ENCODE measurements around the gene DLG2.

Gene DLG2

DNA sequence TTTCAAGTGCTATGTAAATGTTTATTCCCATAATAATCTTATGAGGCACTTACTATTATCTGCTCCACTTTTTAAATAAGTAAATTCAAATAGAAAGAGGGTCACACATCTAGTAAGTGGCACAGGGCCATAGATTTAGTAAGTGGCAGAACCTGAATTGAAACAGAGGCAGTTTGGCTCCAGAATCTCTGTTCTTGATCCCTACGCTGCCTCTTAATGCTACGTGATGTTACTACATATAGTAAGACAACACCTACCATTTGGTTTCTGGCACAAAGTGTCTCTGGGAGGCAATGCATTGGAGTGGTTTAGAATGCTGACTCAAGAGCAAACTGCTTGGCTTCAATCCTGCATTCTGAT lies 1018.3 kb downstream of the DLG2 start:
- DNase-seq, result no peak

DNA sequence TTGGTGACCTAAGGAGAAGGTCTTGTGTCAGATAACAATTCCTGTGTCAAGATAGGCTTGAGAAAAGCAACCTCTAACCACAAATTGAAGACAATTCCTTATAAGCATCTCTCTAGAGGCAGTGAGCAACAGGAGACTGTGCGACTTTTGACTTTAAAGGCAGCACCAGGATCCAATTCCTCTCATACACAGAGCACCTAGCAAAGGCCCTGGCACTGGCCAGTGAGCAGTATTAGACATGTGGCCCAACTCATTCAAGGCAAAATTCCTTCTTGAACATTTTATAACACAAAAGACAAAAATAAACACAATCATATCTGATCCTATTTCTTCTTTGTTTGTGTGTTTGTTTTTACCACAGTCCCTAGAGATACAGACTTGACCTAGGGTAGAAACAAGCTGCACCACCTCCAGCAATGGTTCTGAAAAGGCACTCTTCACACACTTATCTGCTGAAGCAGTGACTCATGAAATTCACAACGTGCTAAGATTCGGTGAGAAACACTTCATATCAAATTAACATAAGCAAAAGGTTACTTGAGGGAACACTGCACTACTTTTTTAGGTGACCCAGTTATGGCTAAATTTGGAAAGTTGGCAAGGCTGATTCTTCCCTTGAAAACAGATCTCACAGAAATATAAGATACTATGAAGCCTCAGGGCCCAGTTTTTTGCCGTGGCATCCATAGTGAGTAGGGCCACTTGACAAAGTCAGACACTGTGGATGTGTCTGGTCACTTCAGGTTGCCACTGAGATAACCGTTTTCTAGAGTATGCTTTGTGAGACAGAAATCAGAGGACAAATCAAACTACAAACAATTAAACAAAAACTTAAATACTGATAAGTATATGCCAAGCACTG lies 1018.9 kb downstream of the DLG2 start:
- DNase-seq, result no peak

- DNase-seq, result no peak
Measured at GRCh38 chr11:84594602-84595001, 1032.5 kb downstream of the DLG2 start.

GRCh38 chr11:84590106-84590505 lies 1037.0 kb downstream of the DLG2 start:
- DNase-seq, result no peak

DNA sequence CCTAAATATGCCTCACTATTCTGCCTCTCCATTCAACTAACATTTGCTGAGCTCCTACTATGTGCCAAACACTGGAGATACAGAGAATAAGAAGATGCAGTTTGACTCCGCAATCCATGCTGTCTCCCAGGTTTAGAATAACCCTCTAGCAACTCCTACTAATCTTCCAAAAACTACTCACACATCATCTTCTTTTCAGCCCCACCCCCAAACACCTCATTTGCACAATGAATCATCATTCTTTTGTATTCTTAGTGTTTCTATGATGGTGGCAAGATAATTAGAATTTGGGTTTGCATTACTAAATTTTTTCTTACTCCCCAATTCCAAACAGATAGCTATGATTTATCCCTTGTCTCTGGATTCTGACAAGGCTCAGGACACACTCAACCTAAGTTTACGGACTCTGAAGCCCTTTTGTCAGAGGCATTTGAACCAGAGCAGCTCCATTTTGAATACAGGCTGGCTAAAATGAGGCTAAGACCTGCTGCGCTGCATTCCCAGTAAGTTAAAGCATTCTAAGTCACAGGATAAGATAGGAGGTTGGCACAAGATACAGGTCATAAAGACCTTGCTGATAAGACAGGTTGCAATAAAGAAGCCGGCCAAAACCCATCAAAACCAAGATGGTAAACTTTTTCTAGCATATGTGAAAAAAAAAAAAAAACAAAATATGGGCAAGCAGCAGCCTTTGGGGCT lies 1038.9 kb downstream of the DLG2 start:
- no peak for DNase-seq

- DNase-seq, result no peak
Measured at GRCh38 chr11:84583106-84583505, 1044.0 kb downstream of the DLG2 start.

GRCh38 chr11:84581083-84581482 lies 1046.1 kb downstream of the DLG2 start:
- no peak for DNase-seq

DNA sequence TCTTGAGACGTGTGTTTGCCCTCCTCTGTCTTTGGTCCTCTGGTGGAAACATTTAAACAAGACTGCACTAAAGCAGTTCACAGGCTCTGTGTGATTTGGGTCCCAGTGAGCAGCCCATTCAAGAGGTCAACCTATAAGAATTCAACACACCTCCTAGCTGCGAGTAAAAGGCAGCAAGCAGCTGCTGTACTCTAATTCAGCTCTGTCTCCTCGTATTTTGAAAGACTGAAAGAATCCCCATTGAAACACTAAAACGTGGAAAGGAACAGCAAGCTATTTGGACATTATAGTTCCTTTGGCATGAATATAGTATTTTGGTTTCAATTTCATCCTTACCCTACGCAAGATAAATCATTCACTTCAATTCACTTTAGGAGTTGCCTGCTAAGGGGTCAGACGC lies 1046.7 kb downstream of the DLG2 start:
- DNase-seq, result no peak

DNA sequence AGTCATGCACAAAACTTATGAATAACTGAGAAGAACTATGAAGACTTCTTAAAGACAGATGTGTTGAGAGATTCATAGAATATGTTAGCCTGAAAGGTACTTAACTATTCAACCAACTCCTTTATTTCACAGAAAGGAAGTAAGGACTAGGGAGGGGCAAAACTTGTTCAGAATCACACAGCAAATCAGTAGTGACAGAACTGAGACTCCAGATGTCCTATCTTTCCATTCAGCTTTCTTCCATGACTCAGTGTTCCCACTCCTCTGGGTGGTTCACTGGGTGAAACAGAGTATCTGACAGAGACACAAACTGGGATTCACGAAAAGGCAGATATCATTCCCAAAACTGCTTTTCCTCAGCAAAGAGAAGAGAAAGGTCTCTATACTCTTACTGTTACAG lies 1053.3 kb downstream of the DLG2 start:
- no peak for DNase-seq

GRCh38 chr11:84566671-84567070 lies 1060.5 kb downstream of the DLG2 start:
- DNase-seq, result no peak

DNA sequence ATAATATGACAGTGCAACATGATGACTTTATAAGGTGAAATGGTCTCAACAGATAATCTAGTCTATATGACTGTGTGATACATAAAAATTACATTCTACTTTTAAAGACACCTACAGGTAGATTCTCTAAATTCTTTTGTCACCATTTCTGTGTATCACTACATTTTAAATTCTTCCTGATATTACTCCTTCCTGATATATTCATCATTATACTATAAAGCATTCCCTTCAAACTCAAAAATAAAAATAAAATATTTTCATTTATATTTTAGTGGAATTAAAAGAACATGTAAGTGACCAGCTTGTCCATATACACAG lies 1062.3 kb downstream of the DLG2 start:
- no peak for DNase-seq

- DNase-seq, result peak in 1 of 2 donors; percentile 2
Measured at GRCh38 chr11:84564180-84564866, 1062.8 kb downstream of the DLG2 start.

- no peak for DNase-seq
Measured at GRCh38 chr11:84563356-84563755, 1063.8 kb downstream of the DLG2 start.

GRCh38 chr11:84560206-84560605 lies 1066.9 kb downstream of the DLG2 start:
- DNase-seq, result no peak

DNA sequence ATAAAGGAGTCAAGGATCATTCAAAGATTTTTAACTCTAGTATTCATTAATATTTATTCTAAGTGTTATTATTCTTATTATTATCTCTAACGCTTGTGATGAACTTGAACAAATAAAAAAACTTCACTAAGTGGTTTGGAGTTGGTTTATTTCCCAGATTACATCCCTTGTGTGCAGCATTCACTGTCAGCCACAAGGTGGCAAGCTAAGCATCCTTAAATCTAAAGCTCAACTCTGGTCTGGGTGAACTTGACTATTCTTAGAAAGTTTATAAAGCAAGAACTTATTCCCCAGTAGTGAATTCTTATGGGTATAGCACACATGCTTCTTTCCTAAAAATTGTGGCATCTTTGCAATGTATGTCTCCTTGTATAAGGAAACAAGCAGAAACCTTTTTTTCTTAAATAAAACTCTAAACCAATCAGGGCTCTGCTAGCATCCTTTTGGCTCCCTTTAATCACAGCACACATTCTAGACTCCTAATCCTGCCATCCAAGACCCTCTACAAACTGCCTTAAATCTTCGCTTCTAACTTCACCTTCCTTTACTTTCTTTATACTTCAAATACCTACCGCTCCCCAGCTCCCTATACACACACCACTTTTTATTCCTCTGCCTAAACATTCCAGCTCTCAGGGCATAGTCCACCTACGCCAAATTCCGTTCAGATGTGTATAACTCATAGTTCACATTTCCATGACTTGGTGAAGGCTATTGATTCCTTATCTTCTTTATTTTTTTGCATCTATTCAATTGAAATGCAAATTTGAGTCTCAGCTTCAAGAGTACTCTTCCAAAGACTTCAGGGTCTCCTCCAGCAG lies 1068.8 kb downstream of the DLG2 start:
- peak in 1 of 2 donors; percentile 2 for DNase-seq

DNA sequence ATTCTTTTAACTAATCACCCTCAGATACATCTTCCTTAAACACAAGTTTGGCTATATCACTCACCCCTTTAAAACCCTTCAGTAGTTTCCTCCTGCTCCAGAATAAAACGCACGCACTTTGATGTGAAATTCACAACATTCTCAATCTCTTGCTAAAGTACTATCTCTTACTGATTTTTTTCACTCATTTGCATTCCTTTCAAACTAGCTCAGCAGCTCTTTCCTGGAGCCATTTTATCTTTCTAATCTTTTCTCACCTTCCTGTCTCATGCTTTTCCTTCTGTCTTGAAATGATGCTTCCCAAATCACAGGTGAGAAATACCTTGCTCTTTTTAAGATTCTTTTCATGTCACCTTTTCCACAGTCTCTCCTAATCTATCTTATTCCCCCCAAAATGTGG lies 1074.4 kb downstream of the DLG2 start:
- no peak for DNase-seq

DNA sequence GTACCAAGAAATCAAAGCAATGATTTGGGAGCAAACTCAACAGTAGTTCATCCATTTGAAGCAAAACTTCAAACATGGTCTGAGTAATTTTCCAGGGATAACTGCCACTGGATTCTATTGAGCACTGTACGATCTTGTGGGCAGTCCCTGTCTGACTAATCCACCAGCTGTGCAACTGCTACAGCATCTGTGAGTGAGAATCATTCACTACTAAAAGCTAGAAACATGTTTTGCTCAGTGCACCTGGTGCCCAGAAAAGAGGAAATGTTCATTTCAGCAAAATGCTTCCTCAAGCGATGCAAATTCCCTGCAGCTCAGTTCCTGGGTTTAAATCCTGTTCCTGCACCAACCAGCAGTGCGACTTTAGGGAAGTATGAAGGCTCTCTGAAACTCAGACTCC lies 1077.9 kb downstream of the DLG2 start:
- peak in 1 of 2 donors; percentile 16 for DNase-seq

GRCh38 chr11:84544566-84544965 lies 1082.6 kb downstream of the DLG2 start:
- DNase-seq, result no peak

DNA sequence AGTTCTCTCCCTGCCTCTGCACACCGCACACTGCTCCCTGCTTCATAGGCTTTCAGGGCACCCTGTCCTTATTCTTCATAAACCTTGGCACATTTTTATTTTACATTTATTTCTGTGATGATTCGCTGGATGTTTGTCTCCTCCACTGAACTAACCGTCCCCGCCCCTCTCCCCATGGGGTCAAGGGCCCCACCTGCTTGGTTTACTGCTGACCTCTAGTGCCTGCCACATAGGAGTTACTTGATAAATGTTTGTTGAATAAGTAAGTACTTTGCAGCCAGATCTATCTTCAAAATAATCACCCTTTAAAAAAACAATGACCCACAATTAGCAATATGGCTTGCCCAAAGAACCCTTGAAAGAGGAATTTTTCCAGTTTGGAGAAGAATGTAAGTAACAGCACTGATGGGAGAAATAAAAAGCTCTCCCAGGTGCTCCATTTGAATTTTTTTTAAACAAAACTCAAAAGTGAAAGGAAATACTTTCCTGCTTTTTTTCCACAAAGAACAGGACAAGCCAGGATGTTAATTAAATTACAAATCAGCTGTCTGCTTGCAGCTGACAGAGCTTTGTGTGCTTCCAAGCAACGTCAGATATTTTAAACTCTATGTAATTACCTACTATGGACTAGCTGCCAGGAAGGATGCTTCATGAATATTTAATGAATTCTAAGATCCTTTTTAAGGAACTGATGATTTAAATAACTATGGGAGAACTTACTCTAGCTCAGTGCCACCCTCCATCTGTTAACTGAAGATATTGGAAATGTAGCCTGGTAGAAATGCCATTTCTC lies 1083.6 kb downstream of the DLG2 start:
- DNase-seq, result no peak

GRCh38 chr11:84541731-84542340 lies 1085.3 kb downstream of the DLG2 start:
- DNase-seq, result no peak

DNA sequence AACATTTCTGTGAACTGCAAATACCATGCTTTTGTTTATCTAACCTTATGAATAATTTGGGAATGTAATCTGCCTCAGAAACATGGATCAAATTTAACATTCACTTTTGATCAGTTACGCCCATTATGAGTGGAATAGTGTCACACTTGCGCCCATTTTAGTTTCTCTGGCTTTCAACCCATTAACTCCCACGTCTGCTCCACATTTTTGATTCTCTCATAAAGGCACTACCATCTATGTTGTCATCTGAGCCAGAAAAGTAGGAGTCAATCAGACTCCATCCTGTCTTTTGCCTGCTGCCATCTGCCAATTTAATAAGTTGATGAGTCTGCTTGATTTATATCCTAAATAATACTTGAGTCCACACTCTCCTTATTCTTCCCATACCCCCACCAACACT lies 1090.7 kb downstream of the DLG2 start:
- no peak for DNase-seq

DNA sequence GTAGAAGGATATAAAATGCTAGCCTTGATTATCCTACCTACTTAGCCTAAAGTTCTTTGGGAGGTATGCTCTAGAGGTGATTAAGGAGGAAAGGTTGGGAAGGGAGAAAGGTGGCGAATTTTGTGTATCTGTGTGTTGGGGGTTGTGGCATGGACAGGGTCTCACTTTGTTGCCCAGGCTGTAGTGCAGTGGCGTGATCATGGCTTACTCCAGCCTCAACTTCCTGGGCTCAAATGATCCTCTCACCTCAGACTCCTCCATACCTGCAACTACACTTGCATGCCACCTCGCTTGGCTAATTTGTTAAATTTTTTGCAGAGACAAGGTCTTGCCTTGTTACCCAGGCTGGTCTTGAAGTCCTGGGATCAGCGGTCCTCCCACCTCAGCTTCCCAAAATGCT lies 1094.8 kb downstream of the DLG2 start:
- no peak for DNase-seq

Measured in CD4-positive, alpha-beta T cell treated with Interleukin-4 for 1 hour (primary cell).